Choroid plexus epithelial cell (primary cell): ENCODE data around the gene TMPRSS7.

Experiments
- DNase-seq: peaks from one replicate; pipeline ENCODE4 v3.0.0-alpha.2; 2010; ENCODE audit warnings: low read depth
- H3K4me3 ChIP-seq: 2 replicates; pipeline ENCODE4 v1.5.1; 2011; ENCODE audit warnings: low read depth, mild to moderate bottlenecking, control low read depth, low read length, moderate library complexity
- CTCF ChIP-seq: conservative IDR thresholded peaks from 2 replicates; pipeline ENCODE4 v1.5.1; 2011; ENCODE audit warnings: low read depth, mild to moderate bottlenecking, control low read depth, inconsistent platforms, low read length, moderate library complexity

The TMPRSS7 gene

GRCh38 chr3:112041321-112041720, 6.8 kb downstream of the TMPRSS7 start:
- H3K4me3 ChIP-seq, result no peak overlapping the region
- DNase-seq, result no peak
- TF ChIP-seq CTCF, result no peak

- no peak for DNase-seq
- TF ChIP-seq CTCF, result no peak
- H3K4me3 ChIP-seq, result no peak overlapping the region
Measured at GRCh38 chr3:112042842-112043280, 8.3 kb downstream of the TMPRSS7 start.

- peak; percentile 93 for TF ChIP-seq CTCF
- peak; percentile 89 for DNase-seq
- peak overlapping the region; percentile 7 for H3K4me3 ChIP-seq
Measured at GRCh38 chr3:112043621-112044201, 9.2 kb downstream of the TMPRSS7 start.

GRCh38 chr3:112046599-112046998, 12.1 kb downstream of the TMPRSS7 start:
- no peak for TF ChIP-seq CTCF
- no peak overlapping the region for H3K4me3 ChIP-seq
- peak; percentile 21 for DNase-seq

- TF ChIP-seq CTCF, result no peak
- no peak overlapping the region for H3K4me3 ChIP-seq
- DNase-seq, result no peak
Measured at GRCh38 chr3:112047264-112047663, 12.7 kb downstream of the TMPRSS7 start.

- TF ChIP-seq CTCF, result no peak
- DNase-seq, result no peak
- H3K4me3 ChIP-seq, result no peak overlapping the region
Measured at GRCh38 chr3:112048911-112049310, 14.4 kb downstream of the TMPRSS7 start.

- DNase-seq, result no peak
- TF ChIP-seq CTCF, result no peak
- no peak overlapping the region for H3K4me3 ChIP-seq
Measured at GRCh38 chr3:112053229-112053628, 18.7 kb downstream of the TMPRSS7 start.
